Choroid plexus epithelial cell (primary cell): ENCODE results near the gene RPS26.

Experiments used
- DNase-seq: peaks from one replicate; pipeline ENCODE4 v3.0.0-alpha.2; 2010; ENCODE audit warnings: low read depth
- H3K4me3 ChIP-seq: 2 replicates; pipeline ENCODE4 v1.5.1; 2011; ENCODE audit warnings: low read depth, mild to moderate bottlenecking, control low read depth, low read length, moderate library complexity
- TF ChIP-seq, protein P1 (sequence below): conservative IDR thresholded peaks from 2 replicates; pipeline ENCODE4 v1.5.1; 2011; ENCODE audit warnings: low read depth, mild to moderate bottlenecking, control low read depth, inconsistent platforms, low read length, moderate library complexity

RPS26 gene

DNA sequence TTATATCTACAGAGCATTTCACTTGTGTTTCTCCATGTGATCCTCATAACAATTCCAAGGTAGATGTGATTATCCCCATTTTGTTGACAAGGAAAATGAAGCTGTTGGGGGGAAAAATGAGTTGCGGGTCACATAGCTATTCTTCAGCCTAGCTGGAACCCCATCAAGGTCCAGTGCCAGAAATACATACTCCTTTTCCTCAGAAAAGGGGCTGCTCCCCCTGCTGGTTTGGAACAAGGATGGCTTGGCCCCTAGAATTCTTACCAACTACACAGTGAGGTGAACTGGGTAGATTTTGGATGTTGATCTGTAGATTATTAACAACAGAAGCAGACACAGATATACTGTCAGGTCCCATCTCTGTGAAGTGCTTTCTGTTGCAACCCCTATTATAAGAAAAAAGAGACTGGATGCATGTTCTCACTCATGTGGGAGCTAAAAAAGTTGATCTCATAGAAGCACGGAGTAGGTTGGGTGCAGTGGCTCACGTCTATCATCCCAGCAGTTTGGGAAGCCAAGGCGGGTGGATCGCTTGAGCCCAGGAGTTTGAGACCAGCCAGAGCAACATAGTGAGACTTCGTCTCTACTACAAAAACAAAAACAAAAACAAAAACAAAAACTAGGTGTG lies 11.9 kb upstream of the RPS26 start:
- no peak overlapping the region for H3K4me3 ChIP-seq
- TF ChIP-seq, protein P1, sequence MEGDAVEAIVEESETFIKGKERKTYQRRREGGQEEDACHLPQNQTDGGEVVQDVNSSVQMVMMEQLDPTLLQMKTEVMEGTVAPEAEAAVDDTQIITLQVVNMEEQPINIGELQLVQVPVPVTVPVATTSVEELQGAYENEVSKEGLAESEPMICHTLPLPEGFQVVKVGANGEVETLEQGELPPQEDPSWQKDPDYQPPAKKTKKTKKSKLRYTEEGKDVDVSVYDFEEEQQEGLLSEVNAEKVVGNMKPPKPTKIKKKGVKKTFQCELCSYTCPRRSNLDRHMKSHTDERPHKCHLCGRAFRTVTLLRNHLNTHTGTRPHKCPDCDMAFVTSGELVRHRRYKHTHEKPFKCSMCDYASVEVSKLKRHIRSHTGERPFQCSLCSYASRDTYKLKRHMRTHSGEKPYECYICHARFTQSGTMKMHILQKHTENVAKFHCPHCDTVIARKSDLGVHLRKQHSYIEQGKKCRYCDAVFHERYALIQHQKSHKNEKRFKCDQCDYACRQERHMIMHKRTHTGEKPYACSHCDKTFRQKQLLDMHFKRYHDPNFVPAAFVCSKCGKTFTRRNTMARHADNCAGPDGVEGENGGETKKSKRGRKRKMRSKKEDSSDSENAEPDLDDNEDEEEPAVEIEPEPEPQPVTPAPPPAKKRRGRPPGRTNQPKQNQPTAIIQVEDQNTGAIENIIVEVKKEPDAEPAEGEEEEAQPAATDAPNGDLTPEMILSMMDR, result peak; percentile 88
- peak; percentile 78 for DNase-seq

DNA sequence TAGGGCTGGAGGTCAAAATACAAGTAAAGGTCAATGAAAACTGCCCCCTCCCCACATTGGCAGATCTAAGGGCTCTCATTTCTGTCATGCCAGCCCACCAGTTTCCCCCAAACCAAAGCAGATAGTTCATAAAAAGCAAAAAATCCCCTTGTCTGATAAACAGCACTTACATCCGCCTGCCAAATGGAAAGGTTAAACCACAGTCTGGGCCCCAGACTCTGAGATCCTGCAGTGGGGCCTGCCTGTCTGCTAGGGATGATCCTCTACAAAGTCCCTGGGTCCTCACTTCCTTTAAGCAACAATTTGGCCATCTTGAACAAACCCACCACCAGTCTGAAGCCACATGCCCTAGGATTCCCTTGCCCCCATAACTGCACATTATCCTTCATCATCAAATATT lies 9.7 kb upstream of the RPS26 start:
- no peak overlapping the region for H3K4me3 ChIP-seq
- TF ChIP-seq, protein P1, result no peak
- no peak for DNase-seq

DNA sequence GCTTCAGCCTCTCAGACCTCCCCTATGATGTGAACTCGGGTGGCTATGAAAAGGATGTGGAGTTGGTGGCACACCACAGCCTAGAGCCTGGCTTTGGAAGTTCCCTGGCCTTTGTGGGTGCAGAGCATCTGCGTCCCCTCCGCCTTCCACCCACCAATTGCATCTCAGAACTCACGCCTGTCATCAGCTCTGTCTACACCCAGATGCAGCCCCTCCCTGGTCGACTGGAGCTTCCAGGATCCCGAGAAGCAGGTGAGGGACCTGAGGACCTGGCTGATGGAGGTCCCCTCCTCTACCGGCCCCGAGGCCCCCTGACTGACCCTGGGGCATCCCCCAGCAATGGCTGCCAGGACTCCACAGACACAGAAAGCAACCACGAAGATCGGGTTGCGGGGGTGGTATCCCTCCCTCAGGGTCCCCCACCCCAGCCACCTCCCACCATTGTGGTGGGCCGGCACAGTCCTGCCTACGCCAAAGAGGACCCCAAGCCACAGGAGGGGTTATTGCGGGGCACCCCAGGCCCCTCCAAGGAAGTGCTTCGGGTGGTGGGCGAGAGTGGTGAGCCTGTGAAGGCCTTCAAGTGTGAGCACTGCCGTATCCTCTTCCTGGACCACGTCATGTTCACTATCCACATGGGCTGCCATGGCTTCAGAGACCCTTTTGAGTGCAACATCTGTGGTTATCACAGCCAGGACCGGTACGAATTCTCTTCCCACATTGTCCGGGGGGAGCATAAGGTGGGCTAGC lies 7.0 kb upstream of the RPS26 start:
- DNase-seq, result no peak
- H3K4me3 ChIP-seq, result no peak overlapping the region
- TF ChIP-seq, protein P1, result no peak

DNA sequence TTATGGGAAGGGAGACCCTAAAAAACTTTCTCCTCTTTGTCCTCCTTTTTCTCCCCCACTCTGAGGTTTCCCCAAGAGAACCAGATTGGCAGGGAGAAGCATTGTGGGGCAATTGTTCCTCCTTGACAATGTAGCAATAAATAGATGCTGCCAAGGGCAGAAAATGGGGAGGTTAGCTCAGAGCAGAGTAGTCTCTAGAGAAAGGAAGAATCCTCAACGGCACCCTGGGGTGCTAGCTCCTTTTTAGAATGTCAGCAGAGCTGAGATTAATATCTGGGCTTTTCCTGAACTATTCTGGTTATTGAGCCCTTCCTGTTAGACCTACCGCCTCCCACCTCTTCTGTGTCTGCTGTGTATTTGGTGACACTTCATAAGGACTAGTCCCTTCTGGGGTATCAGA lies 4.6 kb upstream of the RPS26 start:
- TF ChIP-seq, protein P1, result no peak
- peak; percentile 21 for DNase-seq
- H3K4me3 ChIP-seq, result no peak overlapping the region

DNA sequence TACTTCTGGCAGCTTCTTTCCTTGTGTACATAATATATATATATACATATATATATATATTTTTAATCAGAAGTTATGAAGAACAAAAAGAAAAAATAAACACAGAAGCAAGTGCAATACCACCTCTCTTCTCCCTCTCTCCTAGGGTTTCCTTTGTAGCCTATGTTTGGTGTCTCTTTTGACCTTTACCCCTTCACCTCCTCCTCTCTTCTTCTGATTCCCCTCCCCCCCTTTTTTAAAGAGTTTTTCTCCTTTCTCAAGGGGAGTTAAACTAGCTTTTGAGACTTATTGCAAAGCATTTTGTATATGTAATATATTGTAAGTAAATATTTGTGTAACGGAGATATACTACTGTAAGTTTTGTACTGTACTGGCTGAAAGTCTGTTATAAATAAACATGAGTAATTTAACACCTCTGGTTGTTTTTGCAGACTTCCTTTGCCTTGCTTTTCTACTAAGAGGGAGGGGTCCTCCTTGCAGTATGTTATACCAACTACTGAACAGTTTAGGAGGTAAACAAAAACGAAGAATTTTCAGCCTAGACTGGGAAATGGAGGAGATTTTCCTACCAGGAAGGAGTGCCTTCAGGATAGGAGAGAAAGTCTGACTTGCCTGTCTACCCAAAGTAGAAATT lies 3.6 kb upstream of the RPS26 start:
- no peak overlapping the region for H3K4me3 ChIP-seq
- DNase-seq, result no peak
- TF ChIP-seq, protein P1, result no peak

DNA sequence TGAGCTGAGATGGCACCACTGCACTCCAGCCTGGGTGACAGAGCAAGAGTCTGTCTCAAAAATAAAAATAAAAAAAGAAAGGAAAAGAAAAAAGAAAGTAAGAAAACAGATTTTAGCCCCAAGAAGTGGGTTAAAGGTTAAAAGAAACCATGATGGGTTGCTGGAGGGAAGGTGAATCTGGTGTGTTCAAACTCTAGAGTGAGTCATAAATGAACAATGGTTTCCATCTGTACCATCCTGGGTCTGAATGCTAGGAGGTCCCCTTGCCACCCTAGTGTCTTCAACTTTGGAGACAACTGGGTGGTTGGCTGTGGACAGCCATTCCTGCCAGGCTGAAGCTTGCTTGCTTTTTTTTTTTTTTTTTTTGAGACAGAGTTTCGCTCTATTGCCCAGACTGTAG lies 1.6 kb upstream of the RPS26 start:
- no peak overlapping the region for H3K4me3 ChIP-seq
- DNase-seq, result no peak
- TF ChIP-seq, protein P1, result no peak
